Activated T-cell treated with anti-CD3 and anti-CD28 coated beads for 1 hour (primary cell): Measurements from ENCODE around the gene TSEN34.
"Not testable (repeated sequence)": the region's sequence is repeated elsewhere in the genome, so short reads cannot be mapped to it uniquely, and the experiment has no call there.

Experiments used
- DNase-seq: peaks from one replicate; pipeline ENCODE4 v3.0.0-alpha.2; 2020; ENCODE audit warnings: low read depth

The TSEN34 gene

DNA sequence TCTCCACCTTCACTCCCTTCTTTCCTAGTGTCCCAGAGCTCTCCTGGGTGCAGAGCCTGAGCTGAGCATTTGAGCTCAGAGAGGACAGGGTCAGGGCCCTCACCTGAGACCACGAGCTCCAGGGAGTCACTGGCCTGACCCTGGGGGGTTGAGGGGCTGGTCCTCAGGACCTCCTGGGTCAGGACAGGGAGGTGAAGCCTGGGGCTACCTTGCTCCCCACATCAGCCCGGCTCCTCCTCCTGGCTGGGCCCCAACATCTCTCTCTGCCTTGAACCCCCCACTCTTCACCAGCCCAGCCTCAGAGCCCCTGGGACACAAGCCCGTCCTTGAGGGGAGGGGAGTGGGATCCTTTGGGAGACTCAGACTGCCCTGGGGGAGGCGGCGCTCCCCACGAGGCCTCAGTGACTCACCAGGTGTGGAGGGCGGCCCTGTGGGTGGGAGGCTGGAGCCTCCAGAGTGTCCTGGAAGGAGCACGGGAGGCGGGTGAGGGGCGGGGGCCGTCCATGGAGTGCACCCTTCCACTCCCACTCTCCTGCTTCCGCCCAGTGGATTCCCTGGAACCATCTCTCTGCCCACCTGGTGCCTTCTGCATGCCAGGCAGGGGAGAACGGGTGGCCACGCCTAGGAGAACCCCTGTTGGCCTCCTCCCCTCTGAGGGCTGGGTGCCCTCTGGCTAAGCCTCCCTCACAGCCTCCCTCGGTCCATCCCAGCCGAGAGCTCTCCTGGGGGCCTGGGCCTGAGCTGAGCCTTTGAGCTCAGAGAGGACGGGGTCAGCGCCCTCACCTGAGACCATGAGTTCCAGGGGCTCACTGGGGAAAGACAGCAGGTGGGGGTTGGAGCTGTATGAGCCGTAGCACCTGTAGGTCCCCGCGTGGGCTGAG, 48.6 kb downstream of the TSEN34 start:
- not testable (repeated sequence) for DNase-seq

DNA sequence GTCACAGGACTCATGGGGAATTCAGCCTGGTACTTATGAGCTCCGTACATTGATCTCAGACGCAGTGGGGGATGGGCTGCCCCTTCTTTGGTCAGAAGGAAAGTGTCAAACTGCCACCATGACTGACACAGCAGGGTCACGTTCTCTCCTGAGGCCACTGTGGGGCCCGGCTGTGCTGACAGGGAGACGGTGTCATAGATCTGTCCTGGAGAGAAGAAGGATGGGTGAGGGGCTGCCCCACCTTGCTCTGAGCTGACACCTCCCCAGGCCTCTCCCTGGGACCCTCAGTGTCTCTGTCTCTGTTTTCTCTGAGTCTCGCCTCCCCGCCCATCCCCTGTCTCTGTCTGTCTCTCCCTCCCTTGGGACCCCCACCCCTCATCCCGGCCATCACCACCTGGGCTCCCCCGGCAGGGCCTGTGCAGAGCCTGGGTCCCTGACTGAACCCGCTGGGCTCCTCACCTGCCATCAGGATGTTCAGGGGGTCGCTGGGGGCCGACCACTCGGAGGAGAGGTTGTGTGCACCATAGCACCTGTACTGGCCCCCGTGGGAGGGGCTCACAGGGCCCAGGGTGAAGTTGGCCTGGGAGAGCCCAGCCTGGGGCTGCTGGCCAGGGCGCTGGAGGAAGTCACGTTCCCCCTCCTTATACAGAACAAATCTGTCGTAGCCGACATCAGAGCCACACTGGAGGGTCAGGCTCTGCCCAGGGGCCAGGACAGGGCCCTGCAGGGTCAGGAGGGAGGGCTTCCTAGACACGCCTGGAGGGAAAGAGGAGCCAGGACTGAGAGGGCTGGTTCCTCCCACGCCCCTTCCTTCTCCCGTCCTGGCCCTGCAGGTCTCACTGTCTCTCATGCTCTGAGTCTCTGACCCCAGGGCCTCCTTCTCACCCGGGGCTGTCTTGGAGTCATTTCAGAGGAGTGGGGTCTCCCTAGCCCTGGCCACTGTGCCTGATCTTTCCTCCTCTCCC, 49.5 kb downstream of the TSEN34 start:
- not testable (repeated sequence) for DNase-seq

DNA sequence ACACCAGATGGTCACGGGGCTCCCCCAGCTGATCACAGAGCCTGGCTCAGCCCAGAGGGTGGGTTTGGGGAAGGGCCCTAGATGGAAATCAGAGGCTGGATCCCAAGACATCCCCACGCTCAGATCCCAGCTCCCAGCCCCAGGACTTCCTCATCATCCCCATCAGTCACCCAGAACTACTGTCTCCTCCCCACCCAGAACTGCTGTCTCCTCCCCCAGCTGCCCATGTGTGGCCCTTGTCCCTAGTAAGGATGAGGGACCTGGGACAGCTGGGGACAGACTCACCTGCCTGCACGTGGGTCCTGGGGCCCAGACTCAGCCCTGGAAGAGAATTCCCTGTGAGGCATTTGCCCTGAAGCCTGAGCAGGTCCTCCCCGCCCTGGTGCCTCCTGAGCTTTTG, 51.1 kb downstream of the TSEN34 start:
- DNase-seq: not testable (repeated sequence)

DNA sequence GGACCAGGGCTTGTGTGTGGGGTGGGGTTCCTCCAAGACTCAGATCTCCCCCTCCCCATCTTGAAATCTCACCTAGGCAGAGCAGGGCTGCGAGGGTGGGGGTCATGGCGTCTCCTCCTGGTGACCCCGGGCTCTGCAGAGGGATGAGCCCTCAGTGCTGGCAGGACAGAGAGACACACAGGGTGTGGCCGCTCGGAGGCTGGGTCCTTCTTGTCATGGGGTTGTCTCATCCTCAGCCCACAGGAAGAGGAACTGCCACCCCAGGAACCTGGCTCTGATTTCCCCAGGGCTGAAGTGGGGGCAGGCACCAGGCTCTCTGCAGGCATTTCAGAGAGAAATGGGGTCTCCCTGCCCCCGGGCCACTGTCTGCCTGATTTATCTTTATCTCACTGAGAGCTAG, 51.5 kb downstream of the TSEN34 start, which contains the start of gene LILRA6:
LILRA6 (minus strand) TSS at position 145 of the 400 bp plus-strand sequence.
- DNase-seq: not testable (repeated sequence)

GRCh38 chr19:54243809-54244208, 52.7 kb downstream of the TSEN34 start:
- not testable (repeated sequence) for DNase-seq
